ENCODE measurements around the gene TNIK.

Gene TNIK

GRCh38 chr3:171404376-171404967, 55.7 kb downstream of the TNIK start:
- Histone ChIP-seq H3K27ac (ENCODE audit: low read depth, low read length, poor library complexity, severe bottlenecking) (no peak overlapping the region), H3K9me2 (ENCODE audit: low read depth, low read length) (no peaks in the 10 kb centered on the region), H3K27me3 (ENCODE audit: insufficient read depth, low read length) (no peaks in the 10 kb centered on the region), H3K9me3 (ENCODE audit: low read length) (no peaks in the 10 kb centered on the region), H3F3A (ENCODE audit: insufficient read depth, low read length) (no peaks in the 10 kb centered on the region), H2AFZ (ENCODE audit: low read length) (no peak overlapping the region), H3K9ac (ENCODE audit: low read length) (no peak overlapping the region), H4K20me1 (ENCODE audit: insufficient read depth, low read length) (no peaks in the 10 kb centered on the region), H3K36me3 (ENCODE audit: insufficient read depth, low read length) (no peaks in the 10 kb centered on the region), H3K4me3 (ENCODE audit: low read depth, low read length, poor library complexity, severe bottlenecking) (no peak overlapping the region), H3K4me2 (ENCODE audit: low read length) (no peak overlapping the region), H3K4me1 (ENCODE audit: insufficient read depth, low read length, severe bottlenecking) (no peaks in the 10 kb centered on the region), H3K79me2 (ENCODE audit: insufficient read depth, low read length) (no peaks in the 10 kb centered on the region)
- no peak for TF ChIP-seq EZH2 (IDR thresholded peaks at IDR 0.05; ENCODE audit: borderline replicate concordance, low read length)
- TF ChIP-seq, protein P1, sequence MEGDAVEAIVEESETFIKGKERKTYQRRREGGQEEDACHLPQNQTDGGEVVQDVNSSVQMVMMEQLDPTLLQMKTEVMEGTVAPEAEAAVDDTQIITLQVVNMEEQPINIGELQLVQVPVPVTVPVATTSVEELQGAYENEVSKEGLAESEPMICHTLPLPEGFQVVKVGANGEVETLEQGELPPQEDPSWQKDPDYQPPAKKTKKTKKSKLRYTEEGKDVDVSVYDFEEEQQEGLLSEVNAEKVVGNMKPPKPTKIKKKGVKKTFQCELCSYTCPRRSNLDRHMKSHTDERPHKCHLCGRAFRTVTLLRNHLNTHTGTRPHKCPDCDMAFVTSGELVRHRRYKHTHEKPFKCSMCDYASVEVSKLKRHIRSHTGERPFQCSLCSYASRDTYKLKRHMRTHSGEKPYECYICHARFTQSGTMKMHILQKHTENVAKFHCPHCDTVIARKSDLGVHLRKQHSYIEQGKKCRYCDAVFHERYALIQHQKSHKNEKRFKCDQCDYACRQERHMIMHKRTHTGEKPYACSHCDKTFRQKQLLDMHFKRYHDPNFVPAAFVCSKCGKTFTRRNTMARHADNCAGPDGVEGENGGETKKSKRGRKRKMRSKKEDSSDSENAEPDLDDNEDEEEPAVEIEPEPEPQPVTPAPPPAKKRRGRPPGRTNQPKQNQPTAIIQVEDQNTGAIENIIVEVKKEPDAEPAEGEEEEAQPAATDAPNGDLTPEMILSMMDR (IDR thresholded peaks at IDR 0.05; ENCODE audit: low read length), result no peak

DNA sequence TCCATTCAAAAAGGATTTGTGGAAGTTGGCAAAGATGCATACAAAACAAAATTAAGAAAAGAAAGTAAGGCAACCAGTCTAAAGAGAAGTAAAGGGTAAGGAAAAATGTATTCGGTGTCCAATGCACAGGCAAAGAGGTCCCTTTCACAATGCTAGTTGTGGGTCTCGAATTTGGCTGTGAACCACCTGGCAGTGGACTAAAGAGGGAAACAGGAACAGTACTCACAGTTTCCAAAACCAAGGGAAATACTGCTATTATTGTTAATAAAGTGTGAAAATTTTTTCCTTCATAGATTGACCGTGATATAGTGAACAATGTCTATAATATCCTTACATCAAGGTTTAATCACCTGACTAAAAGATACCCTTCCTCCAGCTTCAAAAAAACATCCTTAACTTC, 57.9 kb downstream of the TNIK start:
- Histone ChIP-seq H3F3A (ENCODE audit: insufficient read depth, low read length) (no peaks in the 10 kb centered on the region), H3K9me3 (ENCODE audit: low read length) (no peaks in the 10 kb centered on the region), H2AFZ (ENCODE audit: low read length) (no peak overlapping the region), H3K9ac (ENCODE audit: low read length) (no peak overlapping the region), H3K4me2 (ENCODE audit: low read length) (no peak overlapping the region), H4K20me1 (ENCODE audit: insufficient read depth, low read length) (no peaks in the 10 kb centered on the region), H3K36me3 (ENCODE audit: insufficient read depth, low read length) (no peaks in the 10 kb centered on the region), H3K27me3 (ENCODE audit: insufficient read depth, low read length) (no peaks in the 10 kb centered on the region), H3K4me3 (ENCODE audit: low read depth, low read length, poor library complexity, severe bottlenecking) (no peak overlapping the region), H3K9me2 (ENCODE audit: low read depth, low read length) (no peaks in the 10 kb centered on the region), H3K4me1 (ENCODE audit: insufficient read depth, low read length, severe bottlenecking) (no peaks in the 10 kb centered on the region), H3K79me2 (ENCODE audit: insufficient read depth, low read length) (no peaks in the 10 kb centered on the region), H3K27ac (ENCODE audit: low read depth, low read length, poor library complexity, severe bottlenecking) (no peak overlapping the region)
- TF ChIP-seq, protein P1 (IDR thresholded peaks at IDR 0.05; ENCODE audit: low read length), result no peak
- no peak for TF ChIP-seq EZH2 (IDR thresholded peaks at IDR 0.05; ENCODE audit: borderline replicate concordance, low read length)

GRCh38 chr3:171401432-171401831, 58.8 kb downstream of the TNIK start:
- H3K36me3 ChIP-seq (ENCODE audit: insufficient read depth, low read length), result no peaks in the 10 kb centered on the region
- no peaks in the 10 kb centered on the region for H3K79me2 ChIP-seq (ENCODE audit: insufficient read depth, low read length)
- no peak overlapping the region for H3K27ac ChIP-seq (ENCODE audit: low read depth, low read length, poor library complexity, severe bottlenecking)
- no peak overlapping the region for H2AFZ ChIP-seq (ENCODE audit: low read length)
- no peaks in the 10 kb centered on the region for H3F3A ChIP-seq (ENCODE audit: insufficient read depth, low read length)
- no peaks in the 10 kb centered on the region for H3K4me1 ChIP-seq (ENCODE audit: insufficient read depth, low read length, severe bottlenecking)
- H3K27me3 ChIP-seq (ENCODE audit: insufficient read depth, low read length), result no peaks in the 10 kb centered on the region
- H3K9ac ChIP-seq (ENCODE audit: low read length), result no peak overlapping the region
- H3K4me2 ChIP-seq (ENCODE audit: low read length), result no peak overlapping the region
- no peaks in the 10 kb centered on the region for H4K20me1 ChIP-seq (ENCODE audit: insufficient read depth, low read length)
- TF ChIP-seq, protein P1 (IDR thresholded peaks at IDR 0.05; ENCODE audit: low read length), result no peak
- no peak for TF ChIP-seq EZH2 (IDR thresholded peaks at IDR 0.05; ENCODE audit: borderline replicate concordance, low read length)
- no peaks in the 10 kb centered on the region for H3K9me3 ChIP-seq (ENCODE audit: low read length)
- no peaks in the 10 kb centered on the region for H3K9me2 ChIP-seq (ENCODE audit: low read depth, low read length)
- no peak overlapping the region for H3K4me3 ChIP-seq (ENCODE audit: low read depth, low read length, poor library complexity, severe bottlenecking)

Measured in OCI-LY1 (cell line).